OCI-LY3 (cell line): Measurements from ENCODE around the gene TMOD2.
A peak's percentile ranks its signal among the peaks of the same experiment; 100 is the strongest.

Source experiments
- H2AFZ ChIP-seq: fragments of 200-600, 300-600 bp; shearing (Covaris generic); 2 replicates; pipeline ENCODE4 v1.6.0; 2014; ENCODE audit warnings: antibody characterized with exemption, low read depth, low read length
- H3K27ac ChIP-seq: fragments of 200-600, 300-600 bp; sonication (generic); 2 replicates; pipeline ENCODE4 v1.5.1; 2014; ENCODE audit warnings: mild to moderate bottlenecking, low read length, moderate library complexity, mixed read lengths
- H3K27me3 ChIP-seq: fragments of 200-600, 300-600 bp; sonication (generic); 2 replicates; pipeline ENCODE4 v1.6.1; 2014; ENCODE audit warnings: low read depth, low read length, mixed read lengths
- H3K36me3 ChIP-seq: fragments of 200-600, 300-600 bp; sonication (generic); replicated peaks from 2 replicates; pipeline ENCODE3; 2014; ENCODE audit warnings: low read depth, low read length, mixed read lengths
- H3K4me1 ChIP-seq: fragments of 300-600, 200-600 bp; sonication (generic); 2 replicates; pipeline ENCODE4 v1.6.1; 2014; ENCODE audit warnings: low read length, mixed read lengths
- H3K4me2 ChIP-seq: fragments of 200-600, 300-600 bp; sonication (generic); 2 replicates; pipeline ENCODE4 v1.6.1; 2014; ENCODE audit warnings: low read length, mixed read lengths
- H3K4me3 ChIP-seq: fragments of 300-600, 200-600 bp; sonication (generic); 2 replicates; pipeline ENCODE4 v1.5.1; 2014; ENCODE audit warnings: antibody characterized with exemption, mild to moderate bottlenecking, low read length, moderate library complexity
- H3K79me2 ChIP-seq: fragments of 300-600, 200-600 bp; shearing (Covaris generic); 2 replicates; pipeline ENCODE4 v1.6.1; 2014; ENCODE audit warnings: mild to moderate bottlenecking, low read length, mixed read lengths
- H3K9ac ChIP-seq: fragments of 300-600, 200-600 bp; shearing (Covaris generic); 2 replicates; pipeline ENCODE4 v1.6.0; 2014; ENCODE audit warnings: mild to moderate bottlenecking, low read length, moderate library complexity
- H3K9me3 ChIP-seq: fragments of 200-600, 300-600 bp; shearing (Covaris generic); 2 replicates; pipeline ENCODE4 v1.6.1; 2014; ENCODE audit warnings: low read length, mixed read lengths; ENCODE audit not compliant: insufficient read depth
- H4K20me1 ChIP-seq: fragments of 200-600, 300-600 bp; sonication (generic); 2 replicates; pipeline ENCODE4 v1.6.1; 2016; ENCODE audit warnings: low read length, mixed read lengths; ENCODE audit not compliant: insufficient read depth
- CTCF ChIP-seq: fragments of 200-600, 300-600 bp; sonication (generic); IDR thresholded peaks from 2 replicates; pipeline ENCODE4 v1.5.1; 2014; ENCODE audit warnings: antibody characterized with exemption, low read length, low read depth
- EZH2phosphoT487 ChIP-seq: fragments of 200-600 bp; shearing (Covaris generic); IDR thresholded peaks from 2 replicates; pipeline ENCODE4 v1.6.1; 2018; ENCODE audit warnings: antibody characterized with exemption, mixed run types, low read depth

Gene TMOD2

GRCh38 chr15:51849860-51850259, 98.5 kb downstream of the TMOD2 start:
- TF ChIP-seq CTCF: no peak
- TF ChIP-seq EZH2phosphoT487: no peak
- H2AFZ ChIP-seq: no peak overlapping the region
- H3K9ac ChIP-seq: no peak overlapping the region
- H3K27me3 ChIP-seq: no peaks in the 10 kb centered on the region
- H3K36me3 ChIP-seq: no peaks in the 10 kb centered on the region
- H3K79me2 ChIP-seq: peaks cover 85% of the 10 kb centered on the region
- H3K4me2 ChIP-seq: no peak overlapping the region
- no peak overlapping the region for H3K27ac ChIP-seq
- no peaks in the 10 kb centered on the region for H3K9me3 ChIP-seq
- H4K20me1 ChIP-seq: peaks cover 71% of the 10 kb centered on the region
- no peak overlapping the region for H3K4me3 ChIP-seq
- H3K4me1 ChIP-seq: peaks cover 15% of the 10 kb centered on the region

- TF ChIP-seq CTCF (no peak), EZH2phosphoT487 (no peak)
- Histone ChIP-seq H2AFZ (no peak overlapping the region), H3K4me1 (peaks cover 22% of the 10 kb centered on the region), H3K9ac (no peak overlapping the region), H3K27me3 (no peaks in the 10 kb centered on the region), H3K79me2 (peaks cover 67% of the 10 kb centered on the region), H3K36me3 (no peaks in the 10 kb centered on the region), H3K27ac (no peak overlapping the region), H3K9me3 (no peaks in the 10 kb centered on the region), H4K20me1 (peaks cover 57% of the 10 kb centered on the region), H3K4me3 (no peak overlapping the region), H3K4me2 (no peak overlapping the region)
Observed at GRCh38 chr15:51853998-51854397, 102.6 kb downstream of the TMOD2 start.

GRCh38 chr15:51855612-51856011, 104.2 kb downstream of the TMOD2 start:
- H3K4me2 ChIP-seq: peak overlapping the region; percentile 24
- TF ChIP-seq CTCF: no peak
- TF ChIP-seq EZH2phosphoT487: no peak
- H3K9me3 ChIP-seq: no peaks in the 10 kb centered on the region
- H3K27me3 ChIP-seq: no peaks in the 10 kb centered on the region
- H3K4me3 ChIP-seq: no peak overlapping the region
- no peaks in the 10 kb centered on the region for H3K36me3 ChIP-seq
- peaks cover 22% of the 10 kb centered on the region for H3K4me1 ChIP-seq
- H2AFZ ChIP-seq: no peak overlapping the region
- peaks cover 57% of the 10 kb centered on the region for H3K79me2 ChIP-seq
- no peak overlapping the region for H3K9ac ChIP-seq
- peaks cover 49% of the 10 kb centered on the region for H4K20me1 ChIP-seq
- no peak overlapping the region for H3K27ac ChIP-seq

- no peaks in the 10 kb centered on the region for H3K9me3 ChIP-seq
- no peak for TF ChIP-seq CTCF
- TF ChIP-seq EZH2phosphoT487: no peak
- no peaks in the 10 kb centered on the region for H3K36me3 ChIP-seq
- H2AFZ ChIP-seq: no peak overlapping the region
- peaks cover 45% of the 10 kb centered on the region for H4K20me1 ChIP-seq
- H3K4me3 ChIP-seq: no peak overlapping the region
- H3K79me2 ChIP-seq: peaks cover 53% of the 10 kb centered on the region
- H3K4me2 ChIP-seq: no peak overlapping the region
- no peak overlapping the region for H3K9ac ChIP-seq
- no peaks in the 10 kb centered on the region for H3K27me3 ChIP-seq
- peaks cover 22% of the 10 kb centered on the region for H3K4me1 ChIP-seq
- no peak overlapping the region for H3K27ac ChIP-seq
Observed at GRCh38 chr15:51856714-51857380, 105.5 kb downstream of the TMOD2 start.
